GM21786 (cell line): Measurements from ENCODE around the gene GRHL3.

Experiments used
- ATAC-seq: cut with Tn5 transposase; IDR thresholded peaks from one replicate; pipeline ENCODE4 v1.9.1; 2021; ENCODE audit not compliant: unreplicated experiment

GRHL3 gene

DNA sequence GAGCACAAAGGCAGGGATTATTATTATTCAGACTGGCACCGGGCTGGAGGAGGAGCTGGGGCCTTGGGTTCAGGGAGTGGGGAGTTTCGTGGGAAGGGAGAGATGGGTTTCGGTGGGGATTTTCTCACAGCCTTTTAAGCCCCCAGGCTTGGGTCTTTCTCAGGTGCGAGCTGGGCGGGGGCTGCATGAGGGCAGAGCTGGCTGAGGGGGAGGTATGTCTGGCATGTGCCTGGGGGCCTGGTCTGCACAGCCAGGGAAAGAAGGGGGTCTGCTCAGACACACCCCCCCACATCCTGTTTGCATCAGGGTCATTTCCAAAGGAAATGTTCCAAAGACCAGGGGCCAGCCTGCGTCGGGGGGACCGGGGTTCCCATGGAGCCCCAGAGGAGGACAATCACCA is 21.6 kb downstream of the GRHL3 start:
- no peak for ATAC-seq

GRCh38 chr1:24341260-24341659 is 22.1 kb downstream of the GRHL3 start:
- no peak for ATAC-seq

GRCh38 chr1:24343412-24344089 is 24.4 kb downstream of the GRHL3 start:
- no peak for ATAC-seq

- no peak for ATAC-seq
Observed at GRCh38 chr1:24344090-24344742, 25.1 kb downstream of the GRHL3 start.

- no peak for ATAC-seq
Observed at GRCh38 chr1:24345334-24345733, 26.2 kb downstream of the GRHL3 start.

DNA sequence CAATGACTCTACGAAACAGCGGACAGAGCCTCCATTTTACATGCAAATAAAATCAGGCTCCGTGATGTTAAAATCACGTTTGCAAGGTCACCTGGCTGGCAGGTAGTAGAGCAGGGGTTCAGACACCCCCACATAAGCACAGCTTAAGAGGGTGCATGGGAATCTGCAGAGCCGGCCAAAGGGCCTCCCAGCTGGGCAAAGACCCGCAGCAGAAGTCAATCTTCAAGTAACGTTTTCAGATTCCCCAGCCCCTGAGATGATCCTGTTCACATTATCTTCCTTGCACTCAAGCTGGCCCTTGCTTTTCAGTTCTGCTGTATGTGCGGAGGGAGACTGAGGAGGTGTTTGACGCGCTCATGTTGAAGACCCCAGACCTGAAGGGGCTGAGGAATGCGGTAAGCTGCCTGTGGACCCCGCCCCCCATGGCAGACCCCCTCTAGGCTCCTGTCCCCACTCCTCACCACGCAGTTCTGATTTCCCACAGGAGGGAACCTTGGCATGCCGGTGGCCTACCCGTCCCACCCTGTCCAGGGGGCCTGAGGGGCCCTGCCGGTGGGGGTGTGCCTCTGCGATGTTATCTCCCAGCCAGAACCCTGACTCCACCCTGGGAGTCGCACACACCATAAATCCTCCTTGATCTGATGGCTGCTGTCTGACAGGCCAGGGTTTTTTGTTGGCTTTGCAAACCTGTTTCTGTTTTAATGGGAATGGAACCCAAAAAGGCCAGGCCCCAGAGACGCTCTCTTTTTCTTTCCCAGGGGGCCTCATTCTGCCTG is 28.2 kb downstream of the GRHL3 start:
- no peak for ATAC-seq

DNA sequence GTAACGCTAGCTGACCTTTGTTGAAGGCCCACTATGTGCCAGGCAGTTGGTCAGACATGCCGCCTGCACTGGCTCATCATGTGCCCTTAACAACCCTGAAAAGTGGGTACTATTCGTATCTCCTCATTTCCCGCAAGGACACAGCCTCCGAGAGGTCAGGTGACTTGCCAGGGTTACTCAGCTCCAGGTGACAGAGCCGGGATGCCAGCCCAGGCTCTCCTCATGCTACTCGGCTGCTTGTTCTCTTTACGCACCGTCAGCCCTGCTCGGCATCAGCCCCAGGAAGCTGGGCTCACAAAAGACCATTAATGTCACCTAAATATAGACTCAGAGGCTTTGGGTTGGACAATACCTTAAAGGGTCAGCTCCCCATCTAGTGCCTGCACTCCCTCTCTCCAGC is 29.0 kb downstream of the GRHL3 start:
- no peak for ATAC-seq

GRCh38 chr1:24349891-24350290 is 30.7 kb downstream of the GRHL3 start:
- no peak for ATAC-seq

DNA sequence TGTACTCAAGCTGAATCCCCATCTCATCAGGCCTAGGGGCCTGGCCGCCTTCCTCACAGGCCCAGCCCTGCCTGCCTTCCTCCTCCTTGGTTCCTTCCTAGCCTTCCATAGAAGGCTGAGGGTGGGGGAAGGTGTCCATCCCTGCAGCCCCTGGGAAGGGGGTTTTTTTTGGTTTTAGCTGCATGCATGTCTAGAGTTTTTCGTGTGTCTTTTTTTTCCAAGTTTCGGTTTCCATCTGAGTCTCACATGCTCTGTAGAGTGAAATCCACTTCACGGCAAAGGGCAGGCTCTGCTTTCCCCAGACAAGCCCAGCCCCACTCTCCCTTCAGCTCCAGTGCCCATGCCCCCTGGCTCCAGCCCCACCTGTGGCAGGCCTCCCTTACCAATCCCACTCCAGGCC is 32.1 kb downstream of the GRHL3 start:
- no peak for ATAC-seq

DNA sequence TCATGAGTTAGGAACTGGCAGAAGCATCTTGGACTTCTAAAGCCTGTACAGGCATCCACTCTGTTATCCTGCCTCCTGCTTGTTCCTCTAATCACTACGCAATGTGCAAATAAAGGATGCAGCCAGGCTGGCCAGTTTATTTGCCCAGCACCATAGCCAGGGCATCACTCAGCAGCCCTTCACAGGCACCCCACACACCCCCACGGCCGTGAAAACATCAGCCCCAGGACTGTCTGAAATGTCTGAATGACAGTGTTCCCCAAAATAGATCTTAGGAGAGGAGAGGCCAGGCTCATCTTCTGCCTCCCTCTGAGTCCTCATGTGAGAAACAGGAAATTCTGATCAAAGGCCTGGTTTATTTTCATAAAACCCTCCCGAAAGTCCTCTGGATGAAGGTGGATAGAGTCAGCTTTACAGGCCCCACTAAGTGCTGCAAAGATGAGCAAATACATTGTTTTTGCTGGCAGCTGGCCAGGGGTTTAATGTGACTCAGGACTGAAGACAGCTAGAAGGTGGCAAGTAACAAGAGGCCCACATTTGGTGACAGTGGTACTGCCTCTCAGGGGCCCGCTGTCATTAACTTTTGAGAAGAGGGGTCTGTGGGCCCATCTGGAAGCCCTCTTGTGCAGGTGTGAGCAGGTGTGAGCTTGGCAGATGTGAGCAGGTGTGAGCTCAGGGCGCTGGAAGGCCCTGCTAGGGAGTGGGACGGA is 32.9 kb downstream of the GRHL3 start:
- no peak for ATAC-seq

GRCh38 chr1:24353292-24353891 is 34.2 kb downstream of the GRHL3 start:
- no peak for ATAC-seq

DNA sequence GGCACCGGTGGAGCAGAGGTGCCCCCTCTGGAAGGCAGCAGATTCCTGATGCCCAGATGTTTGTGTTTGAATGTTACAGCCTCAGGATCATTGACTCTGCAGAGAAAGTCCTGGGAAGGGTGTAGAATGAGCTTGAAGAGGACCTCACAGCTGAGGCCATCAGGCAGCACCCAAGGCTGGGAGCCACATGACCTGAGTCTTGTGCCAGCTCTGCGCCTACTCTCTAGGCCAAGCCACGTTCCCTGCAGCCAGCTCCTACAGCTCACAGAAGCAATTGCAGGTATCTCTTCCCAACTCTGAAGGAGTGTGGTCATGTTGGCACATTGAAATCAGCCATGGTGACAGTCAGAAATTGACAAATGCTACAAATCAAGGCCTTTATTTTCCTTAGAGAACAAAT is 36.3 kb downstream of the GRHL3 start:
- no peak for ATAC-seq

DNA sequence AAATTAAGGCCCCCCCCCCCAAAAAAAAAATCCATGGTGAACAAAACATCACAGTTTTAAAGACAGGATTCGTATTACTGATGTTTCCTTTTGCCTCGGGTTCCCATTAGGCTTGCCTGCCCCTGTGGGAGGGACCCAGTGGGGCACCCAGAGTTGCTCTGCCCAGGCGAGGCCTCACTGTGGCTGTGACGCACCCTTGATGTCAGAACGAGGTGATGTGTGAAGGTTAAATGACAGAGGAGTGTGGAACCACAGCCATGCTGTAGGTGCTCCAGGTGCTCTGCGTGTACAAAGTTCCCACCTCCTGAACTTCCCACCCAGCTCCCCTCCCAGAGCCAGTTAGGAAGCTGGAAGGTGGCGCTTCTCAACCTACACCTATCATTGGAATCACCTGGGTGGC is 37.9 kb downstream of the GRHL3 start:
- ATAC-seq, result no peak

- no peak for ATAC-seq
Observed at GRCh38 chr1:24360681-24361080, 41.5 kb downstream of the GRHL3 start.

- ATAC-seq, result no peak
Observed at GRCh38 chr1:24361811-24362210, 42.7 kb downstream of the GRHL3 start.

DNA sequence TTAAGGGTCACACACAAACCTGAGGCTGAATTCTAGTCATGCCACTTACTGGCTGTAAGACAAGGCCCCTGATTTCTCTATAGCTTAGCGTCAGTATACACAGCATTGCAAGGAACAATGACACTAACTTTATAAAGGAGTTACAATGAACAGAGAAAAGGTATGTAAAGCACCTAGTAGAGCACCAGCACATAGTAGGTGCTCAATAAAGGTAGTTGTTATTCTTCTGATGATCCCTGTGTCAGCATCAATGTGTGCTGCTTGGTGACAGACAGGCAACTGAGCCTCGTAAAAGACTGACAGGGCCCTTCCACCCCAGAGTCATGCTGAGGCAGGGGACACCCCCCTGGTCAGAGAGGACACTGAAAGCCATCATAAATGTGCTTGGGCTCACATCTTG is 43.2 kb downstream of the GRHL3 start:
- ATAC-seq, result no peak

GRCh38 chr1:24362982-24363614 is 43.9 kb downstream of the GRHL3 start:
- ATAC-seq, result no peak

DNA sequence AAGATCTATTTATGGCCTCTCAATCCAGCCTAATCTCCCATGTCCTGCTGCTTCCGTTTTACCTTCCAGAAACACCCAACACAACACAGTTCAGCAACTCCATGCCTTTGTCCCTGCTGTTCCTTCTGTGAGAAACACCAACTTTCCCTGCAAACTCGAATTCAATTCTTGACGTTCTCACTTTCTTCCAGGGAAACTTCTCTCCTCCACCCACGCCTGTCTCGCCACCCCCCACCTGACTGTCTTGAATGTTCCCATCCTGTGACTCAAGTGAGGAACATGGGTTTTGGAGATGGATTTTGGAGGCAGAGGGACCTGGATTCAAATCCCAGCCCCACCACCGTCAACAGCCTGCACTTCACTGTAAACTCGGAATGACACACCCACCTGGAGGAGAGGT is 44.8 kb downstream of the GRHL3 start:
- ATAC-seq, result no peak

DNA sequence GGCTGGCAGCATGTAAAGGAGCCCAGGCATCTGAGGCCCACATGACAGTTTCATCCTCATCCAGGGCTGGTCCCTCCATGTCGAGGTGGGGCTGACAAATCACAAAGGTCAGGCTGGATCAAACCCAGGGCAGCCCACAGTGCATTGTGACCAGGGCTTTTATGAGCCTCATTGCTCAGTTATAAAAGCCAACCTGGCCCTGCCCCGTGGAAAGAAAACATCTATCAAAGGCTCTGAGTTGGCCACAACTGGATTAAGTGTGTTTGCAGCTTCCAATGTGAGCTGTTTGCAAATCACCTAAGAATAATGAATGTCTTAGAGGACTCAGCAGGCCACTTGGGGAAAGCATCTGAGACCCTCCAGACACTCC is 45.4 kb downstream of the GRHL3 start:
- no peak for ATAC-seq

DNA sequence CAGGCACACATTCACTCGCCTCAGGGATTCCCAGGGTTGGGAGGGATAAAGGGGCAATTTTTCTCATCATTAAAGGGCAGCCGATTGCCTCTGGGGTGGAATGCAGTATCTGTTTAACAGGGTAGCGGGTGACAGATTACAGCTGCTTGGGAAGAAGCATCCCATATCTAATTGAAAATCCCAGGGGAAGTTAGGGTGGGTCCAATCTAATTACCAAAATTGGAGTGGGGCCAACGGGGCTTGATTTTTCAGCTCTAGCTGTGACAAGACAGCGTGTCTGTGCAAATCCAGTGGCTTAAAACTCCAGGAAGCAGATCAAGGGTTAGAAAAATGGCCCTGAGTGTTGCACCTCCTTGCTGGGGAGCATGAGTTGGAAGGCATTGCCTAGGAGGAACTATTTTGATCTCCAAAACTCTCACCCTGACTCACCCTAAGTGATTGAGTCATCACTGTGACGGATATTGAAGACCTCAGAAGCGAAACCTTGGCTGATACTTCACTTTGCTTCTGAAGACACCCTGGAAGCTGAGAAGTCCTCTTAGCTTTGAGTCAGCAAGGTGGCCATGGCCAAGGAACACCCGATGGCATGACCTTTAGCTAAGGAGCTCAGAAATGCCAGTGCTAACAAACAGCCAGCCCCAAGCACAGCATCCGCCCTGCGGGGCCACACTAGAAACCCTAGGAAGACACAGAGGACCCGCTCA is 46.0 kb downstream of the GRHL3 start:
- no peak for ATAC-seq
